HUDEP-2 (cell line): ENCODE results near the gene TJP3.
A peak's percentile ranks its signal among the peaks of the same experiment; 100 is the strongest.

Experiments used
- DNase-seq, 76 experiments: peaks; one replicate each; lab custom pipeline; 2025; ENCODE audit not compliant: unreplicated experiment in 76 of 76; lab: John Stamatoyannopoulos, UW

TJP3 gene

GRCh38 chr19:3781603-3782002, 73.4 kb downstream of the TJP3 start:
- DNase-seq: no peak

GRCh38 chr19:3782330-3782729, 74.1 kb downstream of the TJP3 start:
- DNase-seq: no peak

- no peak for DNase-seq
These were observed 74.7 kb downstream of the TJP3 start for GRCh38 chr19:3782903-3783302.

GRCh38 chr19:3783660-3784584, 75.7 kb downstream of the TJP3 start:
- peak in 20 of 76 experiments; percentile 7 to 50 (median 24) for DNase-seq

GRCh38 chr19:3784607-3785450, 76.6 kb downstream of the TJP3 start:
- no peak for DNase-seq

- DNase-seq: no peak
These were observed 77.3 kb downstream of the TJP3 start for GRCh38 chr19:3785451-3785937.

- no peak for DNase-seq
These were observed 78.0 kb downstream of the TJP3 start, which contains the start of gene MATK for GRCh38 chr19:3785938-3786824. Gene MATK (minus strand): TSS chr19:3786381. CDS start chr19:3785135, 1,246 bp downstream.

- DNase-seq: no peak
These were observed 81.0 kb downstream of the TJP3 start for GRCh38 chr19:3788996-3789778.

- no peak for DNase-seq
These were observed 82.1 kb downstream of the TJP3 start for GRCh38 chr19:3790209-3790734.

GRCh38 chr19:3790941-3791340, 82.8 kb downstream of the TJP3 start:
- no peak for DNase-seq

- no peak for DNase-seq
These were observed 83.9 kb downstream of the TJP3 start for GRCh38 chr19:3792114-3792513.

GRCh38 chr19:3793799-3794198, 85.6 kb downstream of the TJP3 start:
- DNase-seq: no peak

- no peak for DNase-seq
These were observed 88.2 kb downstream of the TJP3 start for GRCh38 chr19:3796358-3796757.

- no peak for DNase-seq
These were observed 90.0 kb downstream of the TJP3 start for GRCh38 chr19:3798137-3798536.
